ENCODE measurements around the gene SPTLC2. TPM values are rescaled to one million over a fixed set of nuclear protein-coding genes. Genes with fewer than 3 reads are reported as not detected.
"Not testable (repeated sequence)": the region's sequence is repeated elsewhere in the genome, so short reads cannot be mapped to it uniquely, and the experiment has no call there.

Gene SPTLC2
- total RNA-seq, 2 donors from 2014 or later, result 20.0 to 24.5 TPM

DNA sequence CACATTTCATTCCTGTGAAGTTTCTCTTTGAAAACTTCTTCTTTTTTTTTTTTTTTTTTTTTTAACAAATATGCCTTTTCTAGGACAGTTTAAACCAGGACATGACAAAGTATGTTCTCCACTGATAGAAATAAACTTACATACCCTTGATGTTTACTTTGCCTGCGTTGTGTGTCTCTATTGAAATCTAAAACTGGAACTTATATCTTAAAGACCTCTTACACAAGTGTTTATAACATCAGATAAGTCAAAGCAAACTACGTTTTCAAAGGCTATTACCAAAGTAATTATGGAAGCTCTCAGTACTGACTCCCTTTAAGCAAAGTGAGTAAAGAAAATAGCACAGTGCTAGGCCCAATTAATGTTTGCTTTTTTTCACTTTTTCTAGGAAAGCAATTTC is 87.2 kb downstream of the SPTLC2 start:
- DNase-seq (ENCODE audit: low spot score), result no peak
- intact Hi-C loops (cut with DNase I), result no loop called here
- no peak overlapping the region for H3K27ac ChIP-seq
- 43% methylated on average over 2 of the region's 2 CpGs for WGBS
- no peaks in the 10 kb centered on the region for H3K27me3 ChIP-seq (replicated peaks; ENCODE audit: insufficient read depth)
- TF ChIP-seq, protein P1, sequence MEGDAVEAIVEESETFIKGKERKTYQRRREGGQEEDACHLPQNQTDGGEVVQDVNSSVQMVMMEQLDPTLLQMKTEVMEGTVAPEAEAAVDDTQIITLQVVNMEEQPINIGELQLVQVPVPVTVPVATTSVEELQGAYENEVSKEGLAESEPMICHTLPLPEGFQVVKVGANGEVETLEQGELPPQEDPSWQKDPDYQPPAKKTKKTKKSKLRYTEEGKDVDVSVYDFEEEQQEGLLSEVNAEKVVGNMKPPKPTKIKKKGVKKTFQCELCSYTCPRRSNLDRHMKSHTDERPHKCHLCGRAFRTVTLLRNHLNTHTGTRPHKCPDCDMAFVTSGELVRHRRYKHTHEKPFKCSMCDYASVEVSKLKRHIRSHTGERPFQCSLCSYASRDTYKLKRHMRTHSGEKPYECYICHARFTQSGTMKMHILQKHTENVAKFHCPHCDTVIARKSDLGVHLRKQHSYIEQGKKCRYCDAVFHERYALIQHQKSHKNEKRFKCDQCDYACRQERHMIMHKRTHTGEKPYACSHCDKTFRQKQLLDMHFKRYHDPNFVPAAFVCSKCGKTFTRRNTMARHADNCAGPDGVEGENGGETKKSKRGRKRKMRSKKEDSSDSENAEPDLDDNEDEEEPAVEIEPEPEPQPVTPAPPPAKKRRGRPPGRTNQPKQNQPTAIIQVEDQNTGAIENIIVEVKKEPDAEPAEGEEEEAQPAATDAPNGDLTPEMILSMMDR (IDR thresholded peaks at IDR 0.05), result no peak
- TF ChIP-seq POLR2A (IDR thresholded peaks at IDR 0.05) (no peak), POLR2AphosphoS5 (IDR thresholded peaks at IDR 0.05) (no peak)
- H3K9me3 ChIP-seq, result no peaks in the 10 kb centered on the region
- no peaks in the 10 kb centered on the region for H3K4me1 ChIP-seq (replicated peaks)
- H3K4me3 ChIP-seq, result no peak overlapping the region
- H3K36me3 ChIP-seq, result no peaks in the 10 kb centered on the region

DNA sequence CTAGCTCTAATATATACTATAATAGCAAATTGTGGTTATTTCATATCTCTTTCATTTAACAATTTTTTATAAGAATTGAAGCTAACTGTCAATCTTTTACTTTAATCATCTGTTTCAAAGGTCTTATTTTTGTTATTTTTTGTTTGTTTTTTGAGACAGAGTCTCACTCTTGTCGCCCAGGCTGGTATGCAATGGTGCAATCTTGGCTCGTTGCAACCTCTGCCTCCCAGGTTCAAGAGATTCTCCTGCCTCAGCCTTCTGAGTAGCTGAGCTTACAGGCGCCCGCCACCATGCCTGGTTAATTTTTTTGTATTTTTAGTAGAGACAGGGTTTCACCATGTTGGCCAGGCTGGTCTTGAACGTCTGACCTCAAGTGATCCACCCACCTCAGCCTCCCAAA is 87.7 kb downstream of the SPTLC2 start:
- H3K36me3 ChIP-seq; H3K27ac ChIP-seq; H3K27me3 ChIP-seq (replicated peaks; ENCODE audit: insufficient read depth); intact Hi-C loops (cut with DNase I); H3K9me3 ChIP-seq; DNase-seq (ENCODE audit: low spot score); H3K4me3 ChIP-seq; H3K4me1 ChIP-seq (replicated peaks): not testable (repeated sequence)
- 89% methylated on average over 5 of the region's 5 CpGs for WGBS

DNA sequence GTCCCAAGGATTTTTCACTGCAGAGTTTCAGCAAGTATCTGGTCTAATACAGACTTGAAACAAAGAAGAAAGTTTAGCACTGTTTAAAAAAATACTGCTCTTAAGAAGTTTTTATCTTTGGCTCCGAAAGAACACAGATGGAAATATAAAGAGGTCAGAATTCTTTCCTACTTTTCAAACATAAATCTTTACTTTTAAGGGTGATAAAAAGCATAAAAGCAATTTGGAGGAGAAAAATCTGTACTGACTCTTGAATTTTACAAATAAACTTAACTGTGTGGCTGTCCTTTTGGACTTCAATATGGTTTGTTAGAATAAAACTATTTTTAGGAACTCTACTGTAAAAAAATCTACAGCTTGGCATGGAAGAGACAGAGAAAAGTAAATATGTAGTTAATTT is 90.2 kb downstream of the SPTLC2 start:
- Histone ChIP-seq H3K4me3 (no peak overlapping the region), H3K4me1 (replicated peaks) (no peaks in the 10 kb centered on the region), H3K9me3 (no peaks in the 10 kb centered on the region), H3K27me3 (replicated peaks; ENCODE audit: insufficient read depth) (no peaks in the 10 kb centered on the region), H3K36me3 (no peaks in the 10 kb centered on the region), H3K27ac (no peak overlapping the region)
- no peak for TF ChIP-seq POLR2A (IDR thresholded peaks at IDR 0.05)
- TF ChIP-seq, protein P1 (IDR thresholded peaks at IDR 0.05), result no peak
- TF ChIP-seq POLR2AphosphoS5 (IDR thresholded peaks at IDR 0.05), result no peak
- intact Hi-C loops (cut with DNase I), result no loop called here
- 28% methylated on average over 1 of the region's 1 CpG for WGBS
- DNase-seq (ENCODE audit: low spot score), result no peak

- no peaks in the 10 kb centered on the region for H3K27me3 ChIP-seq (replicated peaks; ENCODE audit: insufficient read depth)
- no peak overlapping the region for H3K4me3 ChIP-seq
- no peak overlapping the region for H3K27ac ChIP-seq
- no peaks in the 10 kb centered on the region for H3K4me1 ChIP-seq (replicated peaks)
- TF ChIP-seq, protein P1 (IDR thresholded peaks at IDR 0.05), result no peak
- TF ChIP-seq POLR2A (IDR thresholded peaks at IDR 0.05), result no peak
- no peak for TF ChIP-seq POLR2AphosphoS5 (IDR thresholded peaks at IDR 0.05)
- H3K9me3 ChIP-seq, result no peaks in the 10 kb centered on the region
- no peaks in the 10 kb centered on the region for H3K36me3 ChIP-seq
- WGBS, result 80% methylated on average over 6 of the region's 6 CpGs
- intact Hi-C loops (cut with DNase I), result no loop called here
- no peak for DNase-seq (ENCODE audit: low spot score)
These were observed 91.9 kb downstream of the SPTLC2 start for GRCh38 chr14:77524536-77524935.

GRCh38 chr14:77523109-77523508 is 93.3 kb downstream of the SPTLC2 start:
- H3K4me1 ChIP-seq (replicated peaks), result no peaks in the 10 kb centered on the region
- WGBS, result 84% methylated on average over 3 of the region's 3 CpGs
- H3K27me3 ChIP-seq (replicated peaks; ENCODE audit: insufficient read depth), result no peaks in the 10 kb centered on the region
- H3K27ac ChIP-seq, result no peak overlapping the region
- no peak for DNase-seq (ENCODE audit: low spot score)
- no peak overlapping the region for H3K4me3 ChIP-seq
- no peaks in the 10 kb centered on the region for H3K36me3 ChIP-seq
- intact Hi-C loops (cut with DNase I), result no loop called here
- TF ChIP-seq, protein P1 (IDR thresholded peaks at IDR 0.05), result no peak
- TF ChIP-seq POLR2AphosphoS5 (IDR thresholded peaks at IDR 0.05), result no peak
- no peak for TF ChIP-seq POLR2A (IDR thresholded peaks at IDR 0.05)
- no peaks in the 10 kb centered on the region for H3K9me3 ChIP-seq

Measured in prostate gland (tissue), 2 donors.